Amygdala (tissue), 56 donors: ENCODE data around the gene KANK4.

Source experiments
- DNase-seq, 56 donors: peaks; one replicate each; lab custom pipeline; 2025; lab: John Stamatoyannopoulos, UW

The KANK4 gene

DNA sequence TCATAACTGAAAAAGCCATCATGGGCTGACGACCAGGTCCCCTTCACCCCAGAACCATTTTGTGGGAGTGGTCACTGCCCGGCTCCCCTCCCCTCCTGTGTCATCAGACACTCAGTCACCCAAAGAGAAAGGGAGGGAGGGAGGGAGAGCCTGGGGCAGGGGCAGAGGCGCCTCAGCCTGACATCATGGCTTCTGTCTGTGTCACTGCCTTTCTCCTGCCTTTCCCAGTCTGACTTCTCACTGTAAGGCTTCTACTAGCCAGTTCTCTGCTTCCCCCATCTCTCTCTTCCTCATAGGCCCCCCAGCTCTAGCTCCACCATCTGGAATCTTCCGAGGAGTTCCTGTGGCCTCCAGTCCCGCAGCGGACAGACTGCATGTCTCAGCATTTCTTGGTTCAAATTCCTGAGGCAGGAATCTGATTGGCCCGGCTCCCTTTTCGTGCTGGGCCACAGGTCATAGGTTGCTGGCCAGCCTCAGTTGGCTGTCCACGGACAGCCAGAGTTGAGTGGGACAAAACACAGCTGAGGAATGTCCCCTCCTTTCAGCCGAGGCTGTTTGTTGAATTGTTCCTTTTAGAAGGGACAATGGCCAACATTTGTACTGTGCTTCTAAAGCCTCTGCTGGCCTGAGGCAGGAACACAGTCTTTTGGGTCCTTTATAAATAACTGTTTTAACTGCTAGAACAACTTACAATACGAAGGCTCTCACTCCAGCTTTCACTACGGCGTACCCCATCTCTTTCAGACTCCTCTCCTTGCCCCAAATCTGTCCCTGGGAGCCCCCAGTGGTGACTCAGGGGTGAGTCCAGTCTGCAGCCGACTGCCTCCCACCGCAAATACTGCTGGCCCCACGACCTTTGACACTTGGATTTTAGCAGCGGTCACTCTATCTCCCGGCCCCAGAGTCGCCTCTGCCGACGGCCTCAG lies 18.7 kb upstream of the KANK4 start:
- DNase-seq = peak in 2 of 56 donors; percentile 2 to 26

DNA sequence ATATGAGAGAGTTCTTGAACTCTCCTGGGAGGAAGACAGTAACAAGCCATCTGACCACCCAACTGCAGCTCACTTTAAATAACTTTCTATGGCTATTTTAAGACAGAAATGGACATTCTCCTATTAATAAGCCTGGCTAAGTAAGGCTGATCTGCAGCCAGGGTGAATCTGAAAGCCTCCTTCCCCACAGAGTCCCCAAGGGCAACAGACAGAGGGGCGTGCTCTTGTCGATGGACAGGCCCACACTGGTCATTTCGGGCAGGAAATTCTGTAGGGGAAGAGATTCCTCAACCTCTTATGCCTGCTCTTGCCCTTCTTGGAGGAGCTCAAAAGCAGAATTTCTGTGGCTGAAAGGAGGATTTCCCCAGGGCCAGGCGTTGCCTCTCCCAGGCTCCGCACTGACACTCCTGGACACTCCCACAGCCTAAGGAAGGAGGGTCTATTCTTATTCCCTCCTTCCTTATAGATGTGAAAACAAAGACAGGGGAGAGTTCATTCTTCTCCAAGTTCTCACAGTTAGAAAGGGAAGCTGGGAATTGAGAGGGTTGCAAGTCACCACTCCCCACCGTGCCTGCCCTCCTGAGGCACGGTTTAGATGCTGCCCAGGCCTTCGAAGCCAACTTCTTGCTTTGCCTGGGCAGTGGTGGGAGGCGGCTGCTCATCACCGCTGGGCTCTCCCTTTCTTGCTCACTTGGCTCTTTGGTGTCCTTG lies 17.9 kb upstream of the KANK4 start:
- no peak for DNase-seq

GRCh38 chr1:62336638-62336994 lies 17.4 kb upstream of the KANK4 start:
- DNase-seq = no peak

DNA sequence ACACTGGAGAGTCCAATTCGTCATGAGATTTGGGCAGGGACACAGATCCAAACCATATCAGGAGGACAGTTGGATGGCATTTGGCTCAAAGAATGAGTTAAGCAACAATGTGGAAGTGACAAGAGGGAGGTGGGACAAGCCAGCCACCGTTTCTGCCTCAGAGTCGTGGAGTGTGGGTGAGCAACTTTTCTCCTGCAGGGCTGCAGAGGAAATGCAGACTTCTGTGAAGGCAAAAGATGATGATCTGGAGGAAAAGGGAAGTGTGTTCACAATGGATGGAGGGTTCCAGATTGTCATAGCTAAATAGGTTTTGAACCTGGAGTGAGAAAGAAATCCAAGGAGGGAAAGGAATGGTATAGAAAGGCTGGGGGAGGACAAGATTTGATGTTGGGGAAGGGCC lies 16.4 kb upstream of the KANK4 start:
- DNase-seq = no peak

DNA sequence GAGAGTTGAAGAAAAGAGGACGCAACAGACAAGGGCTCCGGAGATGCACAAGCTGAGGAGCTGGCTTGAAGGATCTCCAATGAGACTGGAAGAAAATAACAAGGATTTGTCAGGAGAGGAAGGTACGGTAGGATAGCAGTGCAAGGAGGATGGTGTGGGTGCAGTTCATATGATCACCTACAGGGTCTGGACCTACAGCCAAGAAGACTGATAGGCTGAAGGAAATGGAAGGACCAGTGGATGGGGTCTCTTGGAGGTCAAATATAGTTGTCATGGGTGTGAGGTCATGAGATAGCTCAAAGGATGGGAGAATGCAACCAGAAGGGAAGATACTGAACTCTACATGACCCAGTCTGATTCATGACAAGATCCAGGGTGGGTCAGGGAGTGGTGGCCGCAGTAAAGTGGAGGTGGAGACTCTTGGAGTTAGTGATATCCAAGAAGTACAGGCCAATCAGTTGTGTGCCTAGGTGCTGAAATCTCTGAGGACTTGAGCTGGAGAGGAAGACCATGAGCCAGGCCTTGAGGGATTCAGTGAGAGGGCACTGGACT lies 15.3 kb upstream of the KANK4 start:
- no peak for DNase-seq

DNA sequence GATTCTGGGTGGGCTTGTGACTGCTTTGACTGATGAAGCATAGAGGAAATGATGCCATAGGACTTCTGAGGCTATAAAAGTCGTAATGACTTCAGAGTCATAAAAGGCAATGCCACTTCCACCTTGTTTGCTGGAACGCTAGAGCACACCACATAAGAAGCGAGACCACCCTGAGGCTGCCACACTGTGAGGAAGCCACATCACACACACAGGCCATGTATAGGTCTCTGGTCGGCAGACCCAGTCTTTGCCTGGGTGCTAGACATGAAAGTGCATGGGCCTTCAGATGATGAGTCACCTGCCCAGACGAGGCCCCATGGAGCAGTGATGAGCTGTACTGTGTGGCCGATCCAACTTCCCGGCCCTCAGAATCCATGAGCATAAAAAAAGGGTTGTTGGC lies 14.2 kb upstream of the KANK4 start:
- no peak for DNase-seq

DNA sequence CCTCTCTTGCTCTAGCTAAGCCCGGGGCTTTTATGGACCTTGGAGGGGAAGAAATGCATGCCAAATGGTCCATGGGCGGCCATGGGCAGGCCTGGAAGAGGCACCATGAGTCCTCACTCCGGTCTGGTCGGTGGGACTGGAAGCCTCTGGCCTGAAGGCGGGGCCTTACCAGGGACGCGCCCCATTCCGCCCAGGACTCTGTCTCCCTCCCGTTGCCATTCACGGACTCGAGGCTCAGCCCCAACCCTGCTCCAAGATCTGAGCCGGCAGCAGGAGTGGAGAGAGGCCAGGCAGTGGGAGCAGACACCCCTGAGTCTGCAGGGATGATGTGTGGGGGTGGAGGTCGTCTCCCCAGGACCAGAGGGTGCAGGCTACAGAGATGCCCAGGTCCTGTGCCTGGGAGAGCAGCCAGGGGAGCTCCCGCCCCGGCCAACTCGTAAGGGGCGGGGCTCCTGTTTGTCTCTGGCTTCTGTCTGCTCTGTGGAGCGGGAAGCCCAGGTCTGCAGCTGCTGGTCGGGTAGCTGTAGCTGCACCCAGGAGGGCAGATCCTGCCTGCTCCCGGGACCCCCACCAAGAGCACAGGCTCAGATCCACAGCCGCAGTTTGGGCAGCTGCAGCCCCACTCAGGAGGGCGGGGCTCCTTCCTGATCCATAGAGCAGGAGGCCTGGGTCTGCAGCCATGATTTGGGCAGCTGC lies 8.3 kb upstream of the KANK4 start:
- DNase-seq = no peak

GRCh38 chr1:62325681-62326080 lies 6.4 kb upstream of the KANK4 start:
- no peak for DNase-seq

DNA sequence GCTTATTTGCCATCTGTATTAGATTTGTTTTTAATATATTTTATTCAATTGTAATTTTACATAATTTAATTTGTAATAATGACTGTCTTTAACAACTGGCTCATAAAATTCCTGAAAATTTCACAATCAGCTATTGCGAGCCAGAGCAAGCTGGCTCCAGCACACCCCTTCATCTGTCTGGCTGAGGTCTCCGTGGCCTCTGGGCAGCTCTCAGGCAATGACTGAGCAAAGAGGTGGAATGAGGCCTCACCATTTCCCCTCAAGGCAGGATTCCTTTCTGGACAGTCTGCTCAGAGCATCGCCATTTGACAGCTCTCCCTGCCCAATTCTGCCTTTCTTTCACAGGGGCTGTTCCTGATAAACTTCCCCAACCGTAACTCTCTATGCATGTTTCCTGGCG lies 5.8 kb upstream of the KANK4 start:
- no peak for DNase-seq

- DNase-seq = no peak
Measured at GRCh38 chr1:62321446-62321845, 2.2 kb upstream of the KANK4 start.

DNA sequence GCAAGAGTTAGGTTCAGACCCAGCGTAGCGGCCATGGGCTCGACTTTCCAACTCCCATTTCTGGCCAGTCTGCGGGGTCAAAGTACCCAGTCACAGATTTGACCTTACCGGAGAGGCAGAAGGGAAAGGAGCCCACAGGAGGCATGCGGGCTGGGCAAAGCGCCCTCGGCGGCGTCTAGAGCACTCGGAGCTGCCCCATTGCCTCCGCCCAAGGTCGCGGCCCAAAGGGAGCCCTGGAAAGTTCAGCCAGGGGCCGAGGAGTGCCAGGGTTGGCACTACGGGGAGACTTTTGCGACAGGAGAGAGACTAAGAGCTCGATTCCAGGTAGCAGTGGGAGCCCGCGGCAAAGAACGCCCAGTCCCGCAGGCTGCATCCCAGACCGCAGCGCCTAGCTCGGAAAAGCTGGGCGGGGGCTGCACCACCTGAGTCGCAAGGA lies 896 bp downstream of the KANK4 start:
- no peak for DNase-seq

DNA sequence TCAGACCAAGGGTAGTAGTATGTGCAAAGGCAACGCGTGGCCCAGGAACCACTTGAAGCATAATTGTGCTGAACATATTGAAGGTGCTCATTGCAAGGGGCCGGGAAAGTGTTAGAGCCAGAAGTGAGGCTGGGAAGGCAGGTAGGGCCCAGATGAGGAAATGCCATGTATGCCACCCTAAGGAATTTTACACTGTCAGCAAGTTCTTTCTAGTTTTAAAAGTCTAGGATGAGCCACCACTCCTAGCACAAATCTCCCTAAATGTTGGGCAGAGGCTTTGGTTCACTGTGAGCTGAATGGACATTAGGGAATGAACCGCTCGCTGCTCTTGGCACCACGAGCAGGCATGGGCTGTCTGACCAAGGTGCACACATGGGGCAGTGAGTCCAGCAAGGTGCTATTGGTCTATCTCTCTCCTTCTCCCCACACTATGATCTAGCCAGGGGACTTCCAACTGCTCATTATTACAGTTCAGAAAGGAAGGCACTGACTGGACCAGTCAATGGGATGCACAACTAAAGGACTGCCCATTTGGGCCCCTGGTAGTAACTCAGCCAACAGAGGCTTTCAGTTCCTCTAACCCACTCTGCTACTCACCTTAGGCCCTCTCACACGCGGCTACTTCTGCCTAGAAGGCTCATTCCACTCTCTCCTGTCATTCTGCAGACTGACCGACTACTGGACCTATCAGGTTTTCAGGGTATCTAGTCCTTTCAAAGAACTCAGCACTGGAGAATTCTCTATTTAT lies 2.0 kb downstream of the KANK4 start:
- no peak for DNase-seq

GRCh38 chr1:62316135-62316534 lies 3.1 kb downstream of the KANK4 start:
- DNase-seq = no peak

DNA sequence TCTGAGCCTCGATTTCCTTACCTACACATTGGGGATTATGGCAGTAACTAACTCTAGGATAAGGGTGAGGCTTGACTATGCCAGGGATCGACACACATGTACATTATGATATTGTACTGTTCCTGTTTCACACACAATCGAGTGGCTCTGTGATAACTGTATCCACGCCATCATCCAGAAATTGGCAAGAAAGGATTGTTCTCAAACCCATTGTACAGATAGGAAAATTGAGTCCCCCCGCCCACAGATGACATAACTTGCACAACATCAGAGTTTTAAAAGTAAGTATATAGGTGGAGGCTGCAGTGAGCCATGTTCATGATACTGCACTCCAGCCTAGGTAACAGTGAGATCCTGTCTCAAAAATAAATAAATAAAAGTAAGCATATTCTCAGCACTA lies 3.8 kb downstream of the KANK4 start:
- no peak for DNase-seq

GRCh38 chr1:62314454-62315350 lies 4.5 kb downstream of the KANK4 start:
- DNase-seq = no peak

DNA sequence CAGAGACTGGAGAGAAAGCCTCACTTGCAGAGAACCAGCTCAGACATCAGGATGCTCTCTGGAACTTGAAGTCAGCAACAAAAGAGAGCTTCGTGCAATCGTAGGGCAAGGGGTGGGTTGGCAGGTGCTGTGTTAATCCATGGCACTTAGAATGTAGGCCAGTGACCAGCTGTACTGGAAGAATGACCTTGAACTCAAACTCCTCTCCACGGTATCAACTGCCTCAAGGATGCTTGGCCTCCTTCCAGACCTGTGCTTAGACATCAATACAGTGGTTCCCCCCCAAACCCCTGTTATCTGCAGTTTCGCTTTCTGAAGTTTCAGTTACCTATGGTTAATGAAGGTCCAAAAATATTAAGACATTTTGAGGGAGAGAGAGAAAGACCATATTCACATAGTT lies 6.5 kb downstream of the KANK4 start:
- no peak for DNase-seq

DNA sequence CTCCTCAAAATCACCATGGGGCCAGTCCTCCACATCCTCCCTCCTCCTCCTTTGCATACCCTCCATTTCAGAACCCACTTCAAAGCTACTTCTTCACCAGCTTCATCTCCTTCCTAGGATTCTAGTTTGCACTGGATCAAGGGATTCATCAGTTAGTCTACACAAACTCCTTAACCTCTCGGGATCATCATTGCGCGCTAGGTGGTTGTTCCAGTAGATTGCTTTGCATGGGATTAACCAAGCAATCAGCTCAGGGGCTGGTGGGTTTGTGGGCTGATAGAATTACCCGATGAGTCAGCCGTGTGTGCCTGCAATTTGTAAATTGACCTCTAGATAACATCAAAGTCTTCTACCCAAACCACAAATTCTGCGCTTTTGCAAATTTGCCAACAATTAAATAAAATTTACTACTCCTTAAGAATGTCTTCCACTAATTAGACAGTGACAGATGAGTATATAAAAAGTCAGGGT lies 7.7 kb downstream of the KANK4 start:
- no peak for DNase-seq

GRCh38 chr1:62309906-62310305 lies 9.3 kb downstream of the KANK4 start:
- no peak for DNase-seq

DNA sequence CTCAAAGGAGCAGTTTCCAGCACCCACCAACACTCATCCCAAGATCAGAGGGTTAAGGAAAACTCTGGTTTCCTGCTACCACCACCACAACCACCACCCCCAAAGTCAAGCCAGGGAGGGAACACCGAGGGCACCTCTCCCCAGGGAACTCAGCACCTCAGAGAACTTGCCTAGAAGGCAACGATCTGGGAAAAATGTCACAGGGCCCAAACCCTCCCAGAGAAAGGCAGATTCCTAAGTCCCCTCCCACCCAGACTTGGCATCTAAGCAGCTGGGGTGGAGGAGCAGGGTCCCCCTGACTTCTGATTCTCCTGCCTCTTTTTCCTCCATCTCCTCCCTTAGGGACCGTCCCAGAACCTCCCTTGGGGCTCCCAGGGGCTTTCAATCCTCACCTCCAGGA lies 10.6 kb downstream of the KANK4 start:
- no peak for DNase-seq
